DND-41 (cell line): ENCODE data around the gene ANXA3.

Experiments used
- CTCF ChIP-seq: IDR thresholded peaks from 2 replicates; pipeline ENCODE4 v1.5.1; 2012; ENCODE audit warnings: borderline replicate concordance, low read length, moderate library complexity, mild to moderate bottlenecking; ENCODE audit not compliant: poor library complexity, severe bottlenecking; ENCODE audit errors: extremely low read depth
- EZH2 ChIP-seq: IDR thresholded peaks from 3 replicates; pipeline ENCODE4 v1.6.1; 2012; ENCODE audit warnings: borderline replicate concordance, low read depth, mild to moderate bottlenecking, moderate library complexity, low read length, inconsistent platforms; ENCODE audit not compliant: severe bottlenecking

- TF ChIP-seq CTCF (no peak), EZH2 (no peak)
Measured at GRCh38 chr4:78512357-78512920, 39.1 kb upstream of the ANXA3 start.
